Mesenchymal stem cell (in vitro differentiated cells and primary cell): ENCODE results near the gene CDC42BPG.

Source experiments
- DNase-seq: peaks from one replicate; pipeline ENCODE4 v3.0.0-alpha.2; 2013
- H2AFZ ChIP-seq: one replicate; pipeline ENCODE4 v1.6.1; 2013; ENCODE audit warnings: low read depth, mild to moderate bottlenecking, control low read depth, inconsistent platforms, low read length, moderate library complexity
- H2AK5ac ChIP-seq: 2 replicates; pipeline ENCODE4 v1.6.1; 2013; ENCODE audit warnings: low read length, moderate library complexity, mild to moderate bottlenecking, inconsistent platforms; ENCODE audit not compliant: severe bottlenecking
- H2BK120ac ChIP-seq: one replicate; pipeline ENCODE4 v1.6.1; 2013; ENCODE audit warnings: low read depth, mild to moderate bottlenecking, inconsistent platforms, low read length, moderate library complexity
- H2BK12ac ChIP-seq, 2 experiments: one replicate each; pipeline ENCODE4 v1.6.1; 2013; ENCODE audit warnings: inconsistent platforms in 2 of 2, low read length in 2 of 2, mild to moderate bottlenecking in 2 of 2, moderate library complexity in 2 of 2, control low read depth in 1 of 2
- H2BK15ac ChIP-seq: one replicate; pipeline ENCODE4 v1.6.1; 2013; ENCODE audit warnings: mild to moderate bottlenecking, low read depth, inconsistent platforms; ENCODE audit not compliant: poor library complexity, severe bottlenecking
- H2BK5ac ChIP-seq: 2 replicates; pipeline ENCODE4 v1.6.1; 2013; ENCODE audit warnings: low read depth, mild to moderate bottlenecking, low read length, control low read depth, inconsistent platforms; ENCODE audit not compliant: poor library complexity, severe bottlenecking
- H3K14ac ChIP-seq, 2 experiments: one replicate each; pipeline ENCODE4 v1.6.1; 2013; ENCODE audit warnings: inconsistent platforms in 2 of 2, low read length in 2 of 2, control low read depth in 1 of 2, mild to moderate bottlenecking in 1 of 2, moderate library complexity in 1 of 2
- H3K18ac ChIP-seq, 2 experiments: one replicate each; pipeline ENCODE4 v1.6.1; 2013; ENCODE audit warnings: inconsistent platforms in 2 of 2, low read length in 2 of 2, control low read depth in 1 of 2, low read depth in 1 of 2, mild to moderate bottlenecking in 1 of 2
- H3K23ac ChIP-seq, 2 experiments: one replicate each; pipeline ENCODE4 v1.6.1; 2013; ENCODE audit warnings: inconsistent platforms in 2 of 2, low read length in 2 of 2, mild to moderate bottlenecking in 2 of 2, moderate library complexity in 2 of 2, control low read depth in 1 of 2
- H3K27ac ChIP-seq: 2 replicates; pipeline ENCODE4 v1.5.1; 2013; ENCODE audit warnings: mild to moderate bottlenecking, moderate library complexity, low read length, control low read depth, inconsistent platforms; ENCODE audit not compliant: poor library complexity, severe bottlenecking
- H3K27me3 ChIP-seq, 2 experiments: 2 replicates each; pipeline versions ENCODE4 v1.6.1 to v1.7.0; 2013; ENCODE audit warnings: low read length in 2 of 2, mild to moderate bottlenecking in 2 of 2, moderate library complexity in 2 of 2, control low read depth in 1 of 2, inconsistent platforms in 1 of 2; ENCODE audit not compliant: control insufficient read depth in 1 of 2, insufficient read depth in 1 of 2
- H3K36me3 ChIP-seq, 2 experiments: 2 replicates each; pipeline versions ENCODE4 v1.6.1 to v1.7.0; 2013; ENCODE audit warnings: low read length in 2 of 2, control low read depth in 1 of 2, inconsistent platforms in 1 of 2, low read depth in 1 of 2, mild to moderate bottlenecking in 1 of 2; ENCODE audit not compliant: insufficient read depth in 2 of 2, control insufficient read depth in 1 of 2
- H3K4ac ChIP-seq, 2 experiments: one replicate each; pipeline ENCODE4 v1.6.1; 2013; ENCODE audit warnings: inconsistent platforms in 2 of 2, low read length in 2 of 2, mild to moderate bottlenecking in 2 of 2, moderate library complexity in 2 of 2, control low read depth in 1 of 2, low read depth in 1 of 2
- H3K4me1 ChIP-seq: 2 replicates; pipeline ENCODE4 v1.6.1; 2013; ENCODE audit warnings: low read depth, low read length, control low read depth; ENCODE audit not compliant: control insufficient read depth, insufficient read depth
- H3K4me2 ChIP-seq: 2 replicates; pipeline ENCODE4 v1.6.1; 2013; ENCODE audit warnings: low read length, mild to moderate bottlenecking, inconsistent platforms; ENCODE audit not compliant: poor library complexity, severe bottlenecking
- H3K4me3 ChIP-seq, 2 experiments: 2 replicates each; pipeline versions ENCODE4 v1.5.1 to v1.7.0; 2013; ENCODE audit warnings: low read length in 2 of 2, mild to moderate bottlenecking in 2 of 2, control low read depth in 1 of 2, low read depth in 1 of 2; ENCODE audit not compliant: insufficient read depth in 1 of 2
- H3K79me1 ChIP-seq: replicated peaks from 2 replicates; pipeline ENCODE4 v1.6.1; 2013; ENCODE audit warnings: mild to moderate bottlenecking, control low read depth, low read length, inconsistent platforms; ENCODE audit not compliant: poor library complexity, severe bottlenecking
- H3K9ac ChIP-seq: 2 replicates; pipeline ENCODE4 v1.7.0; 2013; ENCODE audit warnings: mild to moderate bottlenecking, low read length, moderate library complexity
- H3K9me3 ChIP-seq: 2 replicates; pipeline ENCODE4 v1.7.0; 2013; ENCODE audit warnings: mild to moderate bottlenecking, low read length; ENCODE audit not compliant: control insufficient read depth
- H4K8ac ChIP-seq: one replicate; pipeline ENCODE4 v1.6.1; 2013; ENCODE audit warnings: inconsistent platforms, mild to moderate bottlenecking, low read length, moderate library complexity
- H4K91ac ChIP-seq: one replicate; pipeline ENCODE4 v1.6.1; 2013; ENCODE audit warnings: mild to moderate bottlenecking, low read length, inconsistent platforms
- WGBS: methylation state at CpG from one replicate; pipeline ENCODE4 v1.1.7; 2013; ENCODE audit warnings: mixed read lengths; 5-methylcytosine and 5-hydroxymethylcytosine counted together

The CDC42BPG gene

DNA sequence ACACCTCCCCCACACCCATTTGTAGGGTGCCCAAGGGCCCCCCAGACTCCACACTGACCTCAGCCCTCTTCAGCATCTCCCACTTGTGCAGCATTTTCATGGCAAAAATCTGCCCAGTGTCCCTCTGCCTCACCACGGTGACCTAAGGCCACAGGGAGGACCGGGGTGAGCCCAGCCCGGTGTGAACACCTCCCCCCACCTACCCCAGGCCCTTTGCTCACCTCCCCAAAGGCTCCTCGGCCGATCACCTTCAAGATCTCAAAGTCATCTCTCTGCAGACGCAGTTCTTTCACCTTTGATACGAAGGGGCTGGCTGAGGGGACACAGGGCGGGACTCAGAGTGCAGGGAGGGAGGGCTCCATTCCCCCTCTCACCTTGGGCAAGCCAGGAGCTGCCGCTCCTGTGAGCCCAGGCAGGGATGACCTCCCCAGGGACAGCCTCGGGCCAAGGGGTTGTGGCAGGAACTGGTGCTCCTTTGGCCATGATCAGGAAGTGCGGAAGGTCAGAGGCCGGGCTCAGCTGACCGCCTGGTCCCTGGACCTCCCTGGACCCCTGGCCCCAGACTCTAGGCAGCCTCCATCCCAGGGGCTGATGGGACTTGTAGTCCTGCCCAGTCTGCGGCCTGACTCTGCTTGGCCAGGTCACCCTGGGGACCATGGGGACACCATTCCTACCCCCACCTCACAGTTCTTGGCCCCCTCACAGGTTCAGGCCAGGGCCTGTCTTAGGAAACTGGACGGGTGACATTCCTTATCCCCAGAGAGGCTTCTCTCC is 2.7 kb downstream of the CDC42BPG start:
- Histone ChIP-seq H2AFZ (no peak overlapping the region), H3K9me3 (no peaks in the 10 kb centered on the region), H2AK5ac (peak overlapping the region; percentile 14), H3K27ac (no peak overlapping the region), H4K91ac (no peak overlapping the region), H3K4me2 (no peak overlapping the region), H3K14ac (no peak overlapping the region), H2BK15ac (peak overlapping the region; percentile 56), H2BK5ac (no peak overlapping the region), H3K27me3 (no peaks in the 10 kb centered on the region), H4K8ac (peak overlapping the region; percentile 48), H3K4me3 (no peak overlapping the region), H3K36me3 (peaks cover 0 to 28% of the 10 kb centered on the region in 2 experiments), H2BK120ac (no peak overlapping the region), H3K23ac (peak overlapping the region in 1 of 2 experiments; percentile 24), H3K9ac (no peak overlapping the region), H3K4ac (no peak overlapping the region), H3K4me1 (peaks cover 32% of the 10 kb centered on the region), H2BK12ac (peak overlapping the region in 1 of 2 experiments; percentile 53), H3K18ac (no peak overlapping the region), H3K79me1 (peaks cover 3% of the 10 kb centered on the region)
- DNase-seq: no peak
- WGBS: 85% methylated on average over 15 of the region's 15 CpGs

DNA sequence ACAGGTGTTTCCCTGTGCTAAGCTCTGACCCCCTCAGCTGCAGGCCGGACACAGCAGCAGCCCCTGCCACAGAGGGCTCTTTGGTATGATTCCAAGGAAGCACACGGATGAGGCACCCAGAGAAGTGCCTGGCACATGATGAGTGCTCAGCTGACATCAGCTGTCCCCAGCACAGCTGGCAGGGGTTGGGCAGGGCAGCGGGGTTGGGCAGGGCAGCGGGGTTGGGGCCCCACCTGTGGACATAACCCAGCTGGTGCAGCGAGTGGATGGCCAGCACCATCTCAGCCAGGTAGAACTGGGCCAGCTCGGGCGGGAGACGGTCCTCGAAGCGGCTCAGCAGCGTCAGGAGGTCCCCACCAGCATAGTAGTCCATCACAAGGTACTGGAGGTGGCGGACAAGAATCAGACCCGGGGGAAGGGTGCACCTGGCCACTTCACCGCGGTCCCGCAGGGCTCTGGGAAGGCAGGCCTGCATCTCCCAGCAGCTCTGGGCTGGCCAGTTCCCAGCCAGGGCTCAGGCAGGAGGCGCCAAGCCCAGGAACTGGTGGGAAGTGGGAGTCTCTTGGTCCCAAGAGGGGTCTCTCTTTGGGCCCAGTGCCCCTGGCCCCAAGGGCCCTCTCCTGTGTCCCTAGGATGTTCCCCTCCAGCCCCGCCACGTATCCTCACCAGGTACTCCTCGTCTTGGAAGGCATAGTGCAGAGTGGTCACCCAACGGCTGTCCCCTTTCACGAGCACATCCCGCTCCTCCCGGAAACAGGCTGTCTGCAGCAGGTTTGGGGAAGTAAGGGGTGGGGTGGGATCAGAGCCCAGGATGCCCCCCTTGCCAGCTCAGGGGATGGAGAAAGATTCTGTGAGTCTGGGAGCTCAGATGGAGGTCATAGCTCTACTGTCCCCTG is 4.3 kb downstream of the CDC42BPG start:
- Histone ChIP-seq H3K18ac (no peak overlapping the region), H4K8ac (no peak overlapping the region), H3K27ac (no peak overlapping the region), H2BK5ac (no peak overlapping the region), H2BK15ac (peak overlapping the region; percentile 8), H2BK12ac (no peak overlapping the region), H4K91ac (no peak overlapping the region), H3K36me3 (peaks cover 0 to 34% of the 10 kb centered on the region in 2 experiments), H2AFZ (no peak overlapping the region), H3K23ac (no peak overlapping the region), H3K79me1 (peaks cover 3% of the 10 kb centered on the region), H3K14ac (no peak overlapping the region), H3K4me1 (peaks cover 40% of the 10 kb centered on the region), H3K4me2 (no peak overlapping the region), H3K4ac (no peak overlapping the region), H3K9me3 (no peaks in the 10 kb centered on the region), H3K9ac (no peak overlapping the region), H3K4me3 (no peak overlapping the region), H2BK120ac (no peak overlapping the region), H3K27me3 (no peaks in the 10 kb centered on the region), H2AK5ac (no peak overlapping the region)
- WGBS: 93% methylated on average over 24 of the region's 24 CpGs
- DNase-seq: no peak

DNA sequence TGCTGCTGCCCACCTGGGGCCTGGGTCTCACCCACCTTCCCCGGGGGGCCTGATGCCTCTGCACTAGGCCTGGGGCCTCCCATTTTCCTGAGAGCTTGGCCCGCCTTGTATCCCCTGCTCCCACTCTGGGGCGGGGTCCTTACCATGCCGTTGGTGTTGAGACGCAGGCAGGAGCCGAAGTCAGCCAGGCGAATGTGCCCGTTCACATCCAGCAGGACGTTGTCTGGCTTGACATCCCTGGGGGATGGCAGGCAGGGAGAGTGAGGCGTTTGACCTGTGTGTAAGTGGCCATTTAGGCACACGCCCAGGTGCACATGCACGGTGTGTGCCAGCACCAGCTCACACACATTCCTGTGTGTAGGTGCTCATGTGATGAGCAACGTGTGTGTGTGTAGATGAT is 5.1 kb downstream of the CDC42BPG start:
- Histone ChIP-seq H3K9me3 (no peaks in the 10 kb centered on the region), H2AFZ (no peak overlapping the region), H4K91ac (no peak overlapping the region), H3K14ac (no peak overlapping the region), H3K79me1 (peaks cover 3% of the 10 kb centered on the region), H4K8ac (no peak overlapping the region), H3K4ac (no peak overlapping the region), H3K27ac (no peak overlapping the region), H3K4me2 (no peak overlapping the region), H2BK12ac (no peak overlapping the region), H3K23ac (no peak overlapping the region), H2BK5ac (no peak overlapping the region), H3K4me3 (no peak overlapping the region), H3K18ac (no peak overlapping the region), H3K9ac (no peak overlapping the region), H3K4me1 (peaks cover 39% of the 10 kb centered on the region), H3K27me3 (no peaks in the 10 kb centered on the region), H3K36me3 (peaks cover 0 to 37% of the 10 kb centered on the region in 2 experiments), H2BK15ac (no peak overlapping the region), H2AK5ac (no peak overlapping the region), H2BK120ac (no peak overlapping the region)
- DNase-seq: no peak
- WGBS: 97% methylated on average over 13 of the region's 13 CpGs
